Fibroblast of villous mesenchyme (primary cell): ENCODE measurements around the gene CYTH2. TPM values are rescaled to one million over a fixed set of nuclear protein-coding genes. Genes with fewer than 3 reads are reported as not detected.
"Not testable (repeated sequence)": the region's sequence is repeated elsewhere in the genome, so short reads cannot be mapped to it uniquely, and the experiment has no call there.

Experiments
- DNase-seq: peaks from one replicate; pipeline ENCODE4 v3.0.0-alpha.2; 2010; ENCODE audit warnings: low read depth
- H3K4me3 ChIP-seq: 2 replicates; pipeline ENCODE4 v1.5.1; 2011; ENCODE audit warnings: low read depth, mild to moderate bottlenecking, low read length
- total RNA-seq: library from RNA; depleted of rRNA; stranded (reverse); fragments of >200 nt; gene quantifications from 2 replicates; pipeline ENCODE4 v1.2.3, GENCODE V29; 2012
- TF ChIP-seq, protein P1 (sequence below): IDR thresholded peaks from 2 replicates; pipeline ENCODE4 v1.5.1; 2012; ENCODE audit warnings: low read depth, mild to moderate bottlenecking, low read length; ENCODE audit not compliant: insufficient read depth

The CYTH2 gene
- total RNA-seq, 1 donor: 31.1 TPM

DNA sequence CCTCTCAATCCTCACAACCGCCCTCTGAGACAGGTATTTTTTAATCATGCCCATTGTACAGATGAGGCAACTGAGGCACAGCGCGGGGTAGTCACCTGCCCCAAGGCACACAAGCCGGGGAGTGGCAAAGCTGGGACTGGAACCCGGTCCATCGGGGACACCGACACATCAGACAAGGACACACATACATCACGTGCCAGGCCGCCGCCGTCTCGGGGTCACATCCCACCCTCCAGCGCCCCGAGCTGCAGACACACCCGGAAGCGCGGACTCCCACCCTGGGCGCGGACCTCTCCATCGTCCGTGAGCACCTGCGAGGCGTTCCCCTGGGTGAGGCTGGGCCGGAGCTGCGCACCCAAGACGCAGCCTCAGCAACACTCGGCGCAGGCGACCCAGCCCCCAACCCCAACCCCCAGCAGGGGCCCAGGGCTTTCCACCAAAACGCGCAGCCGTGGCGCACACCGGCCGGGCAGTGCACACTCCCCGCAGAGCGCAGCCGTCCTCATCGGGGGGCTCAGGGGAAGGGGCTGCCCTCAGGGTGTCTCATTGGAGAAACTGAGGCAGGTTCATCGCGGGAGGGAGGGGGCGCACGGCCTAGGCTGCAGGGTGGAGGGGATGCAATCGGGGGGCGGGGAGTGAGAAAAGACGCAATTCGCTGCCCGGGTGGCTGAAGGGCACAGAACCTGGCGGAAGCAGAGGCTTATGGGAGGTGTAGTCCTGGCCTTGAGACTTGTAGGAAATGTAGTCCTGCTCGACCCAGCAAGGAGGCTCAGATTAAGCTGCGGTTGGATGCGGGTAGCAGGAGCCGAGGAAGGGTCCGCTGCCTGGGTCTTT lies 44.3 kb downstream of the CYTH2 start:
- DNase-seq: peak; percentile 58
- TF ChIP-seq, protein P1, sequence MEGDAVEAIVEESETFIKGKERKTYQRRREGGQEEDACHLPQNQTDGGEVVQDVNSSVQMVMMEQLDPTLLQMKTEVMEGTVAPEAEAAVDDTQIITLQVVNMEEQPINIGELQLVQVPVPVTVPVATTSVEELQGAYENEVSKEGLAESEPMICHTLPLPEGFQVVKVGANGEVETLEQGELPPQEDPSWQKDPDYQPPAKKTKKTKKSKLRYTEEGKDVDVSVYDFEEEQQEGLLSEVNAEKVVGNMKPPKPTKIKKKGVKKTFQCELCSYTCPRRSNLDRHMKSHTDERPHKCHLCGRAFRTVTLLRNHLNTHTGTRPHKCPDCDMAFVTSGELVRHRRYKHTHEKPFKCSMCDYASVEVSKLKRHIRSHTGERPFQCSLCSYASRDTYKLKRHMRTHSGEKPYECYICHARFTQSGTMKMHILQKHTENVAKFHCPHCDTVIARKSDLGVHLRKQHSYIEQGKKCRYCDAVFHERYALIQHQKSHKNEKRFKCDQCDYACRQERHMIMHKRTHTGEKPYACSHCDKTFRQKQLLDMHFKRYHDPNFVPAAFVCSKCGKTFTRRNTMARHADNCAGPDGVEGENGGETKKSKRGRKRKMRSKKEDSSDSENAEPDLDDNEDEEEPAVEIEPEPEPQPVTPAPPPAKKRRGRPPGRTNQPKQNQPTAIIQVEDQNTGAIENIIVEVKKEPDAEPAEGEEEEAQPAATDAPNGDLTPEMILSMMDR: no peak
- peak overlapping the region; percentile 72 for H3K4me3 ChIP-seq

DNA sequence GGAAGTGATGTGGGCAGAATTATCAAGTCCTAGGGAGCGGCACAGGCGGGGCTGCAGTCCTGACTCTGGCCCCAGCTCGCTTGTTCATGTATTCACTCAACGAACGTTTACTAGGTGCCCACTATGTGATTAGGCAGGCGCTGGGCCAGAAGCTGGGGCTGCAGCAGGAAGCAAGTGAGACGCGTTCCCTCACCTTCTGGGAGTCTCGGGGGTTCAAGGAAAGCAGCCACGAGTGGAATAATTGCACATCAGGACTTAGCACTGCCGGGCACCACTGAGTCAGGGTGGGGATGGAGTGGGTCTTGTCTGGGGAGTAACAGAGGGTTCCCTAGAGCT lies 44.9 kb downstream of the CYTH2 start:
- TF ChIP-seq, protein P1: no peak
- DNase-seq: no peak
- H3K4me3 ChIP-seq: peak overlapping the region; percentile 72

DNA sequence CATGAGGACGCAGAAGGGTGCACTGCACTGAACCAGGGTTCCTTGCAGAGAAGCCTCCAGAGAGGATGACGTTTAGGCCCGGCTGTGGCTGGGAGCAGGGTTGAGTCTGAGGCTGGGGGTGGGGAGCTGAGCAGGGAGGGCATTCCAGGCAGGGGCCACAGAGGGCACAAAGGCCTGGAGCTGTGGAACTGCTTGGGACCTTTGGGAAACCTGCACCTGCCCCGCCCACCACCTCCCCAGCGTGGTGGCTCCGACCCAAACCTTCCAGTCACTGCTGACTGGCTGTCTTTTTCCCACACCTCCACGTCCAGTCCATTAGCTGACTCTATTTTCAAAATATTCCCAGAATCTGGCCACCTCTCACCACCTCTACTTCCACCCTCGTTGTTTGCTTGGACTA lies 47.4 kb downstream of the CYTH2 start:
- DNase-seq: no peak
- TF ChIP-seq, protein P1: no peak
- no peak overlapping the region for H3K4me3 ChIP-seq

DNA sequence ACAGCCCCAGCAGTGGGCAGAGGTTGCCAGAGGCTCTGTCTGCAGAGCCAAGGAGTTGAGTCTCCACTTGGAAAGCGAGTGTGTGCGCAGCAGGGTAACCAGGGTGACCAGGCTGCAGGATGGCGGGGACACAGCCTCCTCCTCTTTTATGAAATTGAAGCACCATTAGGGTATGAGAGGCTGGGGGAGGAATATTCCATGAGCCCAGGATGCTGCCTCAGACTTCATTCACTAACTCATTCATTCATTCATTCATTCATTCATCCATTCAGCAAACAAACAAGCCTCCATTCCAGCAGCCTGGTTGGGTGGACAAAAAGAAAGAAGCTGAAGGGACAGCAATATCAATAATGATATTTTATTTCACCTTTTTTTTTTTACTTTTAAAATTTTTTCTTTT lies 49.0 kb downstream of the CYTH2 start:
- DNase-seq: no peak
- no peak overlapping the region for H3K4me3 ChIP-seq
- TF ChIP-seq, protein P1: no peak

DNA sequence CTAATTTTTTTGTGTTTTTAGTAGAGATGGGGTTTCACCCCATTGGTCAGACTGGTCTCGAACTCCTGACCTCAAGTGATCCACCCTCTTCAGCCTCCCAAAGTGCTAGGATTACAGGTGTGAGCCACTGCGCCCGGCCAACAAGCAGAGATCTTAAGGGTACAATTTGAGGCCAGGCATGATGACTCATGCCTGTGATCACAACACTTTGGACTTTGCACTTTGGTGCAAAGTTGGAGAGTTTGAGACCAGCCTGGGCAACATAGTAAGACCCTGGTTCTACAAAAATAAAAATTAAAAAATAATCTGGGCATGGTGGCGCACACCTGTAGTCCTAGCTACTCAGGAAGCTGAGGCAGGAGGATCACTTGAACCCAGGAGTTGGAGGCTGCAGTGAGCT lies 50.3 kb downstream of the CYTH2 start:
- H3K4me3 ChIP-seq, DNase-seq: not testable (repeated sequence)

DNA sequence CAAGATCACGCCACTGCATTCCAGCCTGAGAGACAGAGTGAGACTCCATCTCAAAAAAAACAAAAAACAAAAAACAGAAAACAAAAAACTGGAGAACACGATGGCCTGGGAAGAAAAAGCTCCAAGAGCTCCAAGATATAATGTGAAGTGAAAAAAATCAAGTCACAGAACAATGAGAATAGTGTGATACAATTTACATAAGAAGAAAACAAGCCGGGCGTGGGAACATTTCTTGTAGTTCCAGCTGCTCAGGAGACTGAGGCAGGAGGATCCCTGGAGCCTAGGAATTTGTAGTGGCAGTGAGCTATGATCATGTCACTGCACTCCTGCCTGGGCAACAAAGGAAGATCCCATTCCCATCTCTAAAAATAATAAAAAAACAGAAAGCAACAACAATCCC lies 51.0 kb downstream of the CYTH2 start:
- TF ChIP-seq, protein P1: no peak
- no peak for DNase-seq
- no peak overlapping the region for H3K4me3 ChIP-seq

DNA sequence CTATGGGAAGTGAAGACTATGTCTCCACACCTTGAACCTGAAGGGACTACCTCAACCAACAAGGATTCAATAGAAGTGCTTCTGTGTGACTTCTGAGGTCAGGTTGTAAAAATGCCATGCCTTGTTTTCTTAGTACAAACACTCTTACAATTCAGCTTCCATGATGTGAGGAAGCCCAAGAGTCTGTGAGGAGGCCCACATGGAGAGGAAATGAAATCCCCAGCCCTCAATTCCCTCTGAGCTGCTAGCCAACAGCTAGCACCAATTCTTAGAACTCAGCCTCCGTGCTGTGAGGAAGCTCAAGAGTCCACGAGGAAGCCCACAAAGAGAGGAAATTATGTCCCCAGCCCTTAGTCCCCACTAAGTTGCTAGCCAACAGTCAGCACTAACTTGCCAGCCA lies 55.1 kb downstream of the CYTH2 start:
- TF ChIP-seq, protein P1: no peak
- H3K4me3 ChIP-seq: no peak overlapping the region
- DNase-seq: no peak
